ENCODE results near the gene CARS1.

DNA sequence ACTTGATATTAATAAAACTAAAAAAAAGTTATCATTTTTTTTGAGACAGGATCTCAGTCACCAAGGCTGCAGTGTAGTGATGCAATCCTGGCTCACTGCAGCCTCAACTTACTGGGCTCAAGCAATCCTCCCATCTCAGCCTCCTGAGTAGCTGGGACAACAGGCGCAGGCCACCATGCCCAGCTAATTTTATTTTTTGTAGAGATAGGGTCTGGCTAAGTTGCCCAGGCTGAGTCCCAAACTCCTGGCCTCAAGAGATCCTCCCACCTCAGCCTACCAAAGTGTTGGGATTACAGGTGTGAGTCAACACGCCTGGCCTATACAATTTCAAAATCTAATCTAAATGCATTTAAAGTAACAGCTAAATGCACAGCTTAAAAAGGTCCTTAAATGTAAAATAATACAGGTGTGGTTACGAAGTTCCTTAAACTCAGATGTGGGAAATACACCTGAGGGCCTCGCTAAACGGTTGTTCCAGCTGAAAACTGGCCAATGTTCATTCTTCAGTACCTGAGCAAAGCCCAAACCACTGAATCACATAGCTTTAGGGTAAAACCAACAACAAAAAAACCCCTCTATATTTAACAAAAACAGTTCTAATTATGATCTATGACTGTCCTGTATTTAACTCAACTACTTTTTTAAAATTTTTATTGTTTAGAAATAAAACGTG is 76.9 kb downstream of the CARS1 start:
- no peak for TF ChIP-seq POLR2AphosphoS5 (IDR thresholded peaks at IDR 0.05; ENCODE audit: low read depth, low read length)
- no peak for TF ChIP-seq SIN3A (IDR thresholded peaks at IDR 0.05; ENCODE audit: borderline replicate concordance, insufficient read depth, low read length)
- TF ChIP-seq FOXP2 (optimal IDR thresholded peaks at IDR 0.05; ENCODE audit: borderline replicate concordance, extremely low read depth, extremely low read length, insufficient read depth), result no peak
- TF ChIP-seq TAF1 (IDR thresholded peaks at IDR 0.05; ENCODE audit: borderline replicate concordance, insufficient read depth, low read length), result no peak
- TF ChIP-seq, protein P1, sequence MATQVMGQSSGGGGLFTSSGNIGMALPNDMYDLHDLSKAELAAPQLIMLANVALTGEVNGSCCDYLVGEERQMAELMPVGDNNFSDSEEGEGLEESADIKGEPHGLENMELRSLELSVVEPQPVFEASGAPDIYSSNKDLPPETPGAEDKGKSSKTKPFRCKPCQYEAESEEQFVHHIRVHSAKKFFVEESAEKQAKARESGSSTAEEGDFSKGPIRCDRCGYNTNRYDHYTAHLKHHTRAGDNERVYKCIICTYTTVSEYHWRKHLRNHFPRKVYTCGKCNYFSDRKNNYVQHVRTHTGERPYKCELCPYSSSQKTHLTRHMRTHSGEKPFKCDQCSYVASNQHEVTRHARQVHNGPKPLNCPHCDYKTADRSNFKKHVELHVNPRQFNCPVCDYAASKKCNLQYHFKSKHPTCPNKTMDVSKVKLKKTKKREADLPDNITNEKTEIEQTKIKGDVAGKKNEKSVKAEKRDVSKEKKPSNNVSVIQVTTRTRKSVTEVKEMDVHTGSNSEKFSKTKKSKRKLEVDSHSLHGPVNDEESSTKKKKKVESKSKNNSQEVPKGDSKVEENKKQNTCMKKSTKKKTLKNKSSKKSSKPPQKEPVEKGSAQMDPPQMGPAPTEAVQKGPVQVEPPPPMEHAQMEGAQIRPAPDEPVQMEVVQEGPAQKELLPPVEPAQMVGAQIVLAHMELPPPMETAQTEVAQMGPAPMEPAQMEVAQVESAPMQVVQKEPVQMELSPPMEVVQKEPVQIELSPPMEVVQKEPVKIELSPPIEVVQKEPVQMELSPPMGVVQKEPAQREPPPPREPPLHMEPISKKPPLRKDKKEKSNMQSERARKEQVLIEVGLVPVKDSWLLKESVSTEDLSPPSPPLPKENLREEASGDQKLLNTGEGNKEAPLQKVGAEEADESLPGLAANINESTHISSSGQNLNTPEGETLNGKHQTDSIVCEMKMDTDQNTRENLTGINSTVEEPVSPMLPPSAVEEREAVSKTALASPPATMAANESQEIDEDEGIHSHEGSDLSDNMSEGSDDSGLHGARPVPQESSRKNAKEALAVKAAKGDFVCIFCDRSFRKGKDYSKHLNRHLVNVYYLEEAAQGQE (IDR thresholded peaks at IDR 0.05; ENCODE audit: insufficient read depth in 1 of 2, low read depth in 2 of 2, low read length in 2 of 2), result no peak
